Right lobe of liver (tissue), 4 donors: ENCODE measurements around the gene RSPH4A.

ENCODE experiments used
- POLR2A ChIP-seq: fragments of 450-650 bp; IDR thresholded peaks from one replicate; pipeline ENCODE4 v1.6.1; 2017; ENCODE audit warnings: antibody characterized with exemption, mild to moderate bottlenecking
- TF ChIP-seq, protein P1 (sequence below), 4 donors: fragments of 200-600 bp in 3 of 4; fragments of 450-650 bp in 1 of 4; IDR thresholded peaks; one replicate each; pipeline versions ENCODE4 v1.5.1 to v1.8.0; 2016 to 2022; ENCODE audit warnings: antibody characterized with exemption in 4 of 4, mild to moderate bottlenecking in 2 of 4
- donor health status: DM: no; HTN: no; CAD: no.
- donor health status: DM: no; HTN: no; CAD: no.
- donor health status: DM: no; HTN: yes; CAD: no.

DNA sequence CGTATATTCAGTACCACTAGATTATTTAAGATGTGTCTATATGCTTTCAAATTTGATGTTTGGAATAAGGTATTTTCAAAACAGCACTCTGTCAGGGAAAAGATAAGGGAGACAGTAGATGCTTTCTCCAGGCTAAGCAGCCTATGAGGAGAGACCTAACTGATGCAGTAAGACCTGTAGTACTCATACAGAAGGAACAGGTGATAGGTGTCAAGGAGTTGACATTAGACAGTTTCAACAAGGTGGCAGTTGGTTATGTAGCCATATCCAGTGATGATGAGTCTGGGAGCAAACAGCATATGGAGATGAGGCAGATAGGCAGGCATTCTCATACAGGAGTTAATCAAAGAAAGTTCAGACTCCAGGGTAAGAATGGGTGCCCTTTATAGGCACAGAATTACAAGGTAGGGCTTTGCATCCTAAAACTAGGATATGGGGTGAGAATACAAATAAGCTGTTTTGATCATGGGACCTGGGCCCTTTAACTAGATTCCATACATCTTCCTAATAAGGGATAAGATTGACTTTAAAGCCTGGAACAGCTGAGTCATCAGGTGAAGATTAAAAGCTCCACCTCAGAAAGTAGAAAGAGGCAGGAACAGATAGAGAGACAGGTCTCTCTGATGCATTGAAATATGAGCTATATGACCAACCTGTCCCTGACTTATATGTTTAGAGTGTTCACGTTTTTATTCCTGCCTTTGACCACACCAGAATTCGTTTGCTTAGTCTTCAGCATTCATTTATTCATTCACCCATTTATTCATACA, 7.9 kb downstream of the RSPH4A start:
- no peak for TF ChIP-seq POLR2A
- TF ChIP-seq, protein P1, sequence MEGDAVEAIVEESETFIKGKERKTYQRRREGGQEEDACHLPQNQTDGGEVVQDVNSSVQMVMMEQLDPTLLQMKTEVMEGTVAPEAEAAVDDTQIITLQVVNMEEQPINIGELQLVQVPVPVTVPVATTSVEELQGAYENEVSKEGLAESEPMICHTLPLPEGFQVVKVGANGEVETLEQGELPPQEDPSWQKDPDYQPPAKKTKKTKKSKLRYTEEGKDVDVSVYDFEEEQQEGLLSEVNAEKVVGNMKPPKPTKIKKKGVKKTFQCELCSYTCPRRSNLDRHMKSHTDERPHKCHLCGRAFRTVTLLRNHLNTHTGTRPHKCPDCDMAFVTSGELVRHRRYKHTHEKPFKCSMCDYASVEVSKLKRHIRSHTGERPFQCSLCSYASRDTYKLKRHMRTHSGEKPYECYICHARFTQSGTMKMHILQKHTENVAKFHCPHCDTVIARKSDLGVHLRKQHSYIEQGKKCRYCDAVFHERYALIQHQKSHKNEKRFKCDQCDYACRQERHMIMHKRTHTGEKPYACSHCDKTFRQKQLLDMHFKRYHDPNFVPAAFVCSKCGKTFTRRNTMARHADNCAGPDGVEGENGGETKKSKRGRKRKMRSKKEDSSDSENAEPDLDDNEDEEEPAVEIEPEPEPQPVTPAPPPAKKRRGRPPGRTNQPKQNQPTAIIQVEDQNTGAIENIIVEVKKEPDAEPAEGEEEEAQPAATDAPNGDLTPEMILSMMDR (IDR thresholded peaks at IDR 0.05) = no peak
